Skeletal muscle tissue (tissue), 4 donors: Measurements from ENCODE around the gene RHBDL1. TPM values are rescaled to one million over a fixed set of nuclear protein-coding genes. Genes with fewer than 3 reads are reported as not detected.

ENCODE experiments used
- H3K27ac ChIP-seq: one replicate; pipeline ENCODE4 v1.7.0; 2013; ENCODE audit warnings: mild to moderate bottlenecking, low read depth, low read length, inconsistent platforms
- H3K27me3 ChIP-seq, 3 donors: one replicate each; pipeline ENCODE4 v1.7.0; 2013; ENCODE audit warnings: low read length in 3 of 3; ENCODE audit not compliant: control insufficient read depth in 3 of 3, insufficient read depth in 3 of 3
- H3K36me3 ChIP-seq, 3 donors: one replicate each; pipeline ENCODE4 v1.7.0; 2013; ENCODE audit warnings: low read length in 3 of 3; ENCODE audit not compliant: control insufficient read depth in 3 of 3, insufficient read depth in 3 of 3
- H3K4me1 ChIP-seq, 3 donors: one replicate each; pipeline ENCODE4 v1.7.0; 2013; ENCODE audit warnings: low read length in 3 of 3, mild to moderate bottlenecking in 3 of 3; ENCODE audit not compliant: control insufficient read depth in 3 of 3, insufficient read depth in 3 of 3
- H3K4me3 ChIP-seq, 3 donors: one replicate each; pipeline ENCODE4 v1.7.0; 2013; ENCODE audit warnings: low read length in 3 of 3
- H3K9ac ChIP-seq, 3 donors: one replicate each; pipeline ENCODE4 v1.7.0; 2013; ENCODE audit warnings: low read length in 3 of 3, mild to moderate bottlenecking in 3 of 3, moderate library complexity in 2 of 3, low read depth in 1 of 3
- H3K9me3 ChIP-seq, 3 donors: one replicate each; pipeline ENCODE4 v1.7.0; 2013; ENCODE audit warnings: low read length in 3 of 3; ENCODE audit not compliant: control insufficient read depth in 3 of 3
- total RNA-seq: library from RNA; depleted of rRNA; stranded (reverse); fragments of >200 nt; gene quantifications from one replicate; pipeline ENCODE4 v1.2.3, GENCODE V29; 2014
- donor health status: Osteomylitis.

Gene RHBDL1
- total RNA-seq, 1 donor from 2014 or later = under 0.01 TPM

GRCh38 chr16:716768-717325 is 41.4 kb downstream of the RHBDL1 start:
- H3K9ac ChIP-seq = no peak overlapping the region
- peaks cover 36 to 52% (median 36%) of the 10 kb centered on the region in 3 donors for H3K4me1 ChIP-seq
- peaks cover 0 to 7% (median 5%) of the 10 kb centered on the region in 3 donors for H3K27me3 ChIP-seq
- H3K27ac ChIP-seq = no peak overlapping the region
- no peak overlapping the region for H3K4me3 ChIP-seq
- no peaks in the 10 kb centered on the region for H3K9me3 ChIP-seq
- H3K36me3 ChIP-seq = peaks cover 0 to 2% (median 0%) of the 10 kb centered on the region in 3 donors

GRCh38 chr16:717450-718245 is 42.2 kb downstream of the RHBDL1 start:
- H3K27me3 ChIP-seq = peaks cover 0 to 7% (median 5%) of the 10 kb centered on the region in 3 donors
- H3K9me3 ChIP-seq = no peaks in the 10 kb centered on the region
- peaks cover 38 to 53% (median 38%) of the 10 kb centered on the region in 3 donors for H3K4me1 ChIP-seq
- no peak overlapping the region for H3K4me3 ChIP-seq
- no peak overlapping the region for H3K9ac ChIP-seq
- peaks cover 0 to 2% (median 2%) of the 10 kb centered on the region in 3 donors for H3K36me3 ChIP-seq
- H3K27ac ChIP-seq = no peak overlapping the region

GRCh38 chr16:718389-718788 is 42.9 kb downstream of the RHBDL1 start:
- Histone ChIP-seq H3K9ac (no peak overlapping the region), H3K4me1 (peaks cover 38 to 51% (median 38%) of the 10 kb centered on the region in 3 donors)

GRCh38 chr16:718922-719321 is 43.5 kb downstream of the RHBDL1 start:
- H3K4me1 ChIP-seq = peaks cover 37 to 51% (median 38%) of the 10 kb centered on the region in 3 donors
- peak overlapping the region in 1 of 3 donors; percentile 45 for H3K9ac ChIP-seq
- H3K27me3 ChIP-seq = peaks cover 0 to 3% (median 3%) of the 10 kb centered on the region in 3 donors
- H3K9me3 ChIP-seq = no peaks in the 10 kb centered on the region
- H3K36me3 ChIP-seq = peaks cover 0 to 2% (median 2%) of the 10 kb centered on the region in 3 donors
- no peak overlapping the region for H3K27ac ChIP-seq
- H3K4me3 ChIP-seq = no peak overlapping the region

More at GRCh38 chr16:718389-718788, 42.9 kb downstream of the RHBDL1 start:
- Histone ChIP-seq H3K36me3 (peaks cover 0 to 2% (median 2%) of the 10 kb centered on the region in 3 donors), H3K4me3 (no peak overlapping the region), H3K27ac (no peak overlapping the region), H3K27me3 (peaks cover 0 to 7% (median 5%) of the 10 kb centered on the region in 3 donors), H3K9me3 (no peaks in the 10 kb centered on the region)

- H3K9ac ChIP-seq = peak overlapping the region; percentile 80 to 97 (median 88)
These were observed 44.5 kb downstream of the RHBDL1 start for GRCh38 chr16:719815-720446.

GRCh38 chr16:720447-720989 is 45.0 kb downstream of the RHBDL1 start:
- Histone ChIP-seq H3K27ac (peak overlapping the region; percentile 79), H3K9ac (peak overlapping the region; percentile 80 to 97 (median 88)), H3K4me1 (peaks cover 29 to 40% (median 35%) of the 10 kb centered on the region in 3 donors), H3K27me3 (peaks cover 2 to 10% (median 4%) of the 10 kb centered on the region in 3 donors), H3K36me3 (peaks cover 0 to 2% (median 2%) of the 10 kb centered on the region in 3 donors), H3K9me3 (no peaks in the 10 kb centered on the region), H3K4me3 (peak overlapping the region; percentile 71 to 89 (median 88))

More at GRCh38 chr16:719815-720446, 44.5 kb downstream of the RHBDL1 start:
- H3K4me3 ChIP-seq = peak overlapping the region; percentile 71 to 89 (median 88)
- H3K36me3 ChIP-seq = peaks cover 0 to 2% (median 2%) of the 10 kb centered on the region in 3 donors
- no peaks in the 10 kb centered on the region for H3K9me3 ChIP-seq
- H3K4me1 ChIP-seq = peaks cover 29 to 42% (median 35%) of the 10 kb centered on the region in 3 donors
- peaks cover 0 to 5% (median 0%) of the 10 kb centered on the region in 3 donors for H3K27me3 ChIP-seq
- peak overlapping the region; percentile 79 for H3K27ac ChIP-seq

GRCh38 chr16:720990-721764 is 45.7 kb downstream of the RHBDL1 start, which contains the start of gene ANTKMT:
TSS of gene ANTKMT (plus strand) at chr16:721146. CDS start at chr16:721275, 129 bp downstream.
- H3K4me1 ChIP-seq = peaks cover 26 to 35% (median 30%) of the 10 kb centered on the region in 3 donors
- peak within 1 kb of the TSS; percentile 79 for H3K27ac ChIP-seq
- peaks cover 9 to 17% (median 11%) of the 10 kb centered on the region in 3 donors for H3K27me3 ChIP-seq
- H3K9me3 ChIP-seq = no peaks in the 10 kb centered on the region
- peak within 1 kb of the TSS; percentile 71 to 89 (median 88) for H3K4me3 ChIP-seq
- H3K9ac ChIP-seq = peak within 1 kb of the TSS; percentile 80 to 97 (median 88)
- peaks cover 0 to 2% (median 2%) of the 10 kb centered on the region in 3 donors for H3K36me3 ChIP-seq

DNA sequence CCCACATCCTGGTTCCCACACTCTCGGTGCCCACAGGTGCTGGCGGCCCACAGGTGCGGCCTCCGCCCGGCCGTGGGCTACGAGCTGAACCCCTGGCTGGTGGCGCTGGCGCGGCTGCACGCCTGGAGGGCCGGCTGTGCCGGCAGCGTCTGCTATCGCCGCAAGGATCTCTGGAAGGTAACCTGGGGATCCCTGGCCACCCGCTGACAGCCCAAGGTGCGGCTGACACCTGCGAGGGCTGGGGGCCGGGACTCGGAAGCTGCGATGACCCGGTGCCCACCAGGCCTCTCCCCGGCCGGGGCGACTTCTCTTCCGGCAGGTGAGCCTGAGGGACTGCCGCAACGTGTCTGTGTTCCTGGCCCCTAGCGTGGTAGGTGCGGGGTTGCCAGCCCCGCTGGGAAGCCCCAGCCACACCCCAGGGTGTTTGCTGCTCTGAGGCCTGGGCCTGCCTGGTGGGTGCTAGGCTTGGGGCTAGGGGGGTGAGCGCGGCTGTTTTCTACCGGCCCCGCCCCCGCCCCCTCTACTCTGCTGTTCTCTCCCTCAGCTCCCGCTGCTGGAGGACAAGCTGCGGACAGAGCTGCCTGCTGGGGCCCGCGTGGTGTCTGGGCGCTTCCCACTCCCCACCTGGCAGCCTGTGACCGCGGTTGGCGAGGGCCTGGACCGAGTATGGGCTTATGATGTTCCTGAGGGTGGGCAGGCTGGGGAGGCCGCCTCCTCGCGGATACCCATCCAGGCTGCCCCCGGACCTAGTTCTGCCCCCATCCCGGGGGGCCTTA is 46.5 kb downstream of the RHBDL1 start:
- Histone ChIP-seq H3K4me1 (peaks cover 26 to 33% (median 29%) of the 10 kb centered on the region in 3 donors), H3K9me3 (no peaks in the 10 kb centered on the region), H3K9ac (peak overlapping the region in 2 of 3 donors; percentile 88 to 97), H3K36me3 (peaks cover 0 to 2% (median 2%) of the 10 kb centered on the region in 3 donors), H3K27ac (no peak overlapping the region), H3K27me3 (peaks cover 15 to 22% (median 16%) of the 10 kb centered on the region in 3 donors), H3K4me3 (peak overlapping the region; percentile 30 to 89 (median 88))
